Suprapubic skin (tissue), 4 donors: Measurements from ENCODE around the gene TK2.

ENCODE experiments used
- CTCF ChIP-seq, 2 donors: fragments of 200-600 bp in 1 of 2; fragments of 450-650 bp in 1 of 2; sonication (generic) in 1 of 2; IDR thresholded peaks; one replicate each; pipeline ENCODE4 v1.5.1; 2016 to 2019; ENCODE audit warnings: antibody characterized with exemption in 2 of 2, mild to moderate bottlenecking in 1 of 2, moderate library complexity in 1 of 2
- EP300 ChIP-seq: sonication (generic); formaldehyde crosslinking; IDR thresholded peaks from one replicate; pipeline ENCODE4 v1.6.1; 2017; ENCODE audit warnings: antibody characterized with exemption
- POLR2AphosphoS5 ChIP-seq, 3 donors: sonication (generic); formaldehyde crosslinking; IDR thresholded peaks; one replicate each; pipeline ENCODE4 v1.6.1; 2017; ENCODE audit warnings: antibody characterized with exemption in 3 of 3

- TF ChIP-seq CTCF (IDR thresholded peaks at IDR 0.05) (no peak), POLR2AphosphoS5 (IDR thresholded peaks at IDR 0.05) (no peak), EP300 (no peak)
These were observed 16.4 kb upstream of the TK2 start, which contains the start of gene CMTM1 for GRCh38 chr16:66566051-66566901.
